Transverse colon (tissue), 3 donors: ENCODE measurements around the gene HAUS2.
"Not testable (repeated sequence)": the region's sequence is repeated elsewhere in the genome, so short reads cannot be mapped to it uniquely, and the experiment has no call there.

ENCODE experiments used
- EP300 ChIP-seq: sonication (generic); formaldehyde crosslinking; IDR thresholded peaks from one replicate; pipeline ENCODE4 v1.6.1; 2017; ENCODE audit warnings: antibody characterized with exemption, low read depth
- TF ChIP-seq, protein P1 (sequence below), 5 experiments: fragments of 200-600 bp in 3 of 5; fragments of 450-650 bp in 2 of 5; sonication (generic) in 3 of 5; IDR thresholded peaks; 1 replicate in 2 of 5; 2 replicates in 3 of 5; pipeline ENCODE4 v1.5.1; 2016 to 2017; ENCODE audit warnings: antibody characterized with exemption in 5 of 5, inconsistent platforms in 3 of 5, mild to moderate bottlenecking in 2 of 5, moderate library complexity in 1 of 5

- TF ChIP-seq EP300 = not testable (repeated sequence)
- TF ChIP-seq, protein P1, sequence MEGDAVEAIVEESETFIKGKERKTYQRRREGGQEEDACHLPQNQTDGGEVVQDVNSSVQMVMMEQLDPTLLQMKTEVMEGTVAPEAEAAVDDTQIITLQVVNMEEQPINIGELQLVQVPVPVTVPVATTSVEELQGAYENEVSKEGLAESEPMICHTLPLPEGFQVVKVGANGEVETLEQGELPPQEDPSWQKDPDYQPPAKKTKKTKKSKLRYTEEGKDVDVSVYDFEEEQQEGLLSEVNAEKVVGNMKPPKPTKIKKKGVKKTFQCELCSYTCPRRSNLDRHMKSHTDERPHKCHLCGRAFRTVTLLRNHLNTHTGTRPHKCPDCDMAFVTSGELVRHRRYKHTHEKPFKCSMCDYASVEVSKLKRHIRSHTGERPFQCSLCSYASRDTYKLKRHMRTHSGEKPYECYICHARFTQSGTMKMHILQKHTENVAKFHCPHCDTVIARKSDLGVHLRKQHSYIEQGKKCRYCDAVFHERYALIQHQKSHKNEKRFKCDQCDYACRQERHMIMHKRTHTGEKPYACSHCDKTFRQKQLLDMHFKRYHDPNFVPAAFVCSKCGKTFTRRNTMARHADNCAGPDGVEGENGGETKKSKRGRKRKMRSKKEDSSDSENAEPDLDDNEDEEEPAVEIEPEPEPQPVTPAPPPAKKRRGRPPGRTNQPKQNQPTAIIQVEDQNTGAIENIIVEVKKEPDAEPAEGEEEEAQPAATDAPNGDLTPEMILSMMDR (IDR thresholded peaks at IDR 0.05) = not testable (repeated sequence)
Measured at GRCh38 chr15:42556550-42557207, 8.0 kb downstream of the HAUS2 start.
